ENCODE measurements around the gene PARD3B.

PARD3B gene

DNA sequence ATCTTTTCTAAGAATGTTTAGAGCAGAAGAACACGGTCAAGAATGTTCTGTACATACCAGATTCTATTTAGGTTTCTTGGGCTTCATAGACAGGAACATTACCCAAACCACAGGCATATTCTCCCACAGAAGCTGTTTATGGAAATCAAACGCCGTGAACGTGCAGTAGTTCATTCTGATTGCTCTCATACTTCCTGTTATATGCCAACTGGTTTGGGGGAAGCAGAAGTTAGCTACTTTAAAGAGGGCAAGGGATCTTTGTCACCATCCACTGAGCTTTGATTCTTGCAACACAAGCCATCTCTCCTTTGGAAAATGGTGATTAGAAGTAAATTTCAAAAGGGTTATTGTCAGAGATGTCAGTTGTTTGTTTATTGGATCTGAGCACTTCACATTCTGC is 954.8 kb downstream of the PARD3B start:
- no peak for DNase-seq
- TF ChIP-seq GATA1 (IDR thresholded peaks at IDR 0.05; ENCODE audit: low read depth, low read length) (no peak), POLR2A (IDR thresholded peaks at IDR 0.05; ENCODE audit: low read length) (no peak)

DNA sequence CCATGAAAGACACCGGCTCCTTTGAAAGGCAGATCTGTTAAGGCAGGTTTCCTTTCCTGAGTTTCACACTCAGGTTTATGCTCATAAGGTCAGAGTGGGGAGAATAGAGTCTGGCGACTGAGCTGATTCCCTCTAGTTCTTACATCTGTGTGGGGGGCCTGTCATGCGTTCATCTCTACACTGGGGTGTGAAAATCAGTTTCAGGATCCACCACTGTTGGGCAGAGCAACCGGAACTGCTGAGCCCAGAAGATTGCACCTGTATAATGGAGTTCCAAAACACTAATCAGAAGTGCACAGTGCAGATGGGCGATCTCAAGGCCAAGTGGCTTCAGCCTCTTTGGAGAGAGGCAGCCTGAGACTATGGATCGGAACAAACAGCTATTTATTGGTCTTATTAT is 955.7 kb downstream of the PARD3B start:
- no peak for TF ChIP-seq POLR2A (IDR thresholded peaks at IDR 0.05; ENCODE audit: low read length)
- TF ChIP-seq GATA1 (IDR thresholded peaks at IDR 0.05; ENCODE audit: low read depth, low read length): no peak
- DNase-seq: no peak

DNA sequence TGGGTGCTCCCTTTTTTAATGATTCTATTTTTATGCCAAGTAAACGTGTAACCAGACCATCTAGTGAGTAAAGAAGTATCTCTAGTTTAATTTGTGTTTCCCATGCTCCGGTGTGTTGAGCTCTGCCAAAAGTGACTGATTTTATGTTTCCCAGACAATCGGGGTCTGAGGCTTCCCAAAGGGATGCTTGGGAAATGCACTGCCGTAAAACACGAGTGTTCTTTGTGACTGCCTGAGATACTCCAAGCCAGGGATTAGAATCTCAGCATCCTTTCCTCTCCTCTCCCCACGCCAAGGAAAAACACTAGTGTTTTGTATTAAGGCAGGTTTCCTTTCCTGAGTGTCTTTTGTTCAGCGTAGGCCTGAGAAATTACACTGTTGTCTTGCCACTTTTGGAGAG is 956.6 kb downstream of the PARD3B start:
- no peak for TF ChIP-seq GATA1 (IDR thresholded peaks at IDR 0.05; ENCODE audit: low read depth, low read length)
- TF ChIP-seq POLR2A (IDR thresholded peaks at IDR 0.05; ENCODE audit: low read length): no peak
- no peak for DNase-seq

DNA sequence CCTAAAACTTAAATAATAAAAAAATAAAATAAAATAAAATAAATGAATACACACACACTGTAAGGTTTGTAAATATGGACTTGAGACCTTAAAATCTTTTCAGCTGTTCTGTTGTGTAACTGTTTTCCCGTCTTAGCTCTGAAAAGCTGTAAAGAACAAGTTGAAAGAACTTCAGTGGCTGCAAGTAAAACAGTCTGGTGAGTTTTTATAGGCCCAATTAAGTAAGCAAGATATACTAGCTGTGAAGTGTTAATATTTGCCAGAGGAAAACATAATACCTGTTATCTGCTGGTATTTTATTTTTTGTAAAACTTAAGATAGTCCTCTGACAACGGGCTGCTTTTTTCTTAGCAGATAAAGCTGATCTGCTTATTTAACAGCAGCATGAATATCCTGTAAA is 960.1 kb downstream of the PARD3B start:
- DNase-seq: no peak

DNA sequence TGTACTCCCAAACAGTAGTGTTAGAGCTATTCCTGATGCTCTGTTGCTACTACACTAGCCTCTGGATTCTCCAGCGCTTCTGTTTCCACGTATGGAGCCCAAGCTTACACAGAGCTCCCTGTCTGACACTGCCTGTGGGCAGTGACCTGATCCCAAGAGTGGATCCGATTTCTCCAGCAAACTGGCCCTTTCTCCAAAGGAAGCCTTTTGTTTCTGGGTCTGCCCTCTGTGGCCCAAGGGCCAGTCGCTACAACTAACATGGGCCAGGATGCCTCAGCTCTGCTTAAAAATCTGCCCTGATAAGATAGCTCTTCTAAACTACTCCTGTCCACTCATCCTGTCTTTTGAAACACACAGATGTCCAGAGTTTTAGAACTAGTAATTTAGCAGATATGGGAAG is 964.4 kb downstream of the PARD3B start:
- TF ChIP-seq POLR2A (IDR thresholded peaks at IDR 0.05; ENCODE audit: low read length) (no peak), GATA1 (IDR thresholded peaks at IDR 0.05; ENCODE audit: low read depth, low read length) (no peak)
- DNase-seq: no peak

More for the DNA sequence above, 960.1 kb downstream of the PARD3B start:
- TF ChIP-seq POLR2A (IDR thresholded peaks at IDR 0.05; ENCODE audit: low read length) (no peak), GATA1 (IDR thresholded peaks at IDR 0.05; ENCODE audit: low read depth, low read length) (no peak)

DNA sequence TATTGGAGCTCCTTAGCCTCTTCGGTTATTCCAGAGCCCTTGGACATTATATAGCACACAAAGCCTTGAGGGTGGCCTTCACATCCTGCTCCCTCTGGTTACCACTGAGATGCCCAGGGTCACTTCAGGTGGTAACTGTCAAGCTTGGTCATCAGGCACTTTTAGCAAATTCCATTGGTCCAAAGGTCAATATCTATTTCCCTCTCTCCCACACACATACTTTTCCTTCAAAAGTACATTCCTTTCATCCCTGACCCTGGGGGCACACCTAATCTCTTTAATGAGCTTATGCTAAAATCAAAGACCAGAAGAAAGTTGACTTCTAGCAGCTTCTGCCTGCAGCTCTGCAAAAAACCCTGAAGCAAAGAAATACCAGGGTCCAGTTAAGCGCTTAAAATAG is 965.1 kb downstream of the PARD3B start:
- DNase-seq: no peak
- TF ChIP-seq GATA1 (IDR thresholded peaks at IDR 0.05; ENCODE audit: low read depth, low read length) (no peak), POLR2A (IDR thresholded peaks at IDR 0.05; ENCODE audit: low read length) (no peak)

DNA sequence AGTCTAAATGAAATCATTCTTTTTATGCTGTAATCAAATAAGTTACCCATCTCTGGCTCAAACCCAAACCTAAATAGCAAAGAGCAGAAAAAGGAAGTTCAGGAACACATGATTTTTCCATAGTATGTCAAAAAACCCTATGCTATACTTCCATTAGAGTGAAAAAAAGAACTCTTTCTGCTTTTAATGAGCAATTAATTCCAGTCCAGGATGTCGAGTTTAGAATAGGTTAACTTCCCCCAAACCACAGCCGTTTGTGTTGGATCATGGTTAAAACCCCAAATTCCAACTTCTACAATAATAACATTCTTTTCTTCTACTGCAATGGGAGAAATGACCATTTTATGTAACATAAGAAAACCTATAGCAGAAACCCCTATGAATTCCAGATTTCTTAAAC is 965.9 kb downstream of the PARD3B start:
- no peak for TF ChIP-seq GATA1 (IDR thresholded peaks at IDR 0.05; ENCODE audit: low read depth, low read length)
- no peak for TF ChIP-seq POLR2A (IDR thresholded peaks at IDR 0.05; ENCODE audit: low read length)
- DNase-seq: no peak

DNA sequence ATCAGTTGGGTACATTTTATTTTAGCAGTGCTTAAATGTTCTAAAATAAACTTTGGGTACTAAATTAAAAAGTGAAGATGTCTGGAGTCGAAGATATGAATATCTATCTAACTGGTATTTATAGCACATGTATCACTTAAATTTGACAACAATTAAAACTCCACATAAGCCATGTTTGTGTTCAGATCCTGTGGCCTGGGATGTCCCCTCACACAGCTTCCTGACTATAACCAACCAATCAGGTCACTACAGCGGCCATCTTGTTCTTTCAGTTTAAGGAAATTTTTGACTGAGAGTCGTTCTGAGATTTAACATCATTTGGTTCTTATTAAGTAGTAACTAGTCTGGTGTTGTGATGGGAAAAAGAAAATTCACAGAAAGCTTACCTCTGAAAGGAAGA is 966.4 kb downstream of the PARD3B start:
- TF ChIP-seq POLR2A (IDR thresholded peaks at IDR 0.05; ENCODE audit: low read length) (no peak), GATA1 (IDR thresholded peaks at IDR 0.05; ENCODE audit: low read depth, low read length) (no peak)
- no peak for DNase-seq

DNA sequence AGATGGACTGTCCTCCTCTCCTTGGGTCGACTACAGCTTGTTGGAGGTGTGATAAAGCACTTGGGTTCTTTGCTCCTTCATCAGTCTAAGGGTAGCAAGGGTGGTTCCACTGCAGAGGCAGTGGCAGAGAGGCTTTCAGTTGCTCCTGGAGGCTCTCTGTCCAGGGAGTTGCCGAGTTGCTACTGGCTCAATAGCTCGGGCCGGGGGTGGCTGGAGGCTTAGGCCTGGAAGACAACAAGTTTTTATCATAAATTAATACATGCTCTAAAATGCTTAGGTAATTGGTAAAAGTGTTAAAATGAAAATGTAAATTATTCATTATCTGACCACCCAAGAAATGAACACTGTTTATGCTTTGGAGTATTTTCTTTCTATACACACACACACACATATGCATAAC is 975.0 kb downstream of the PARD3B start:
- TF ChIP-seq GATA1 (IDR thresholded peaks at IDR 0.05; ENCODE audit: low read depth, low read length) (no peak), POLR2A (IDR thresholded peaks at IDR 0.05; ENCODE audit: low read length) (no peak)
- DNase-seq: no peak

DNA sequence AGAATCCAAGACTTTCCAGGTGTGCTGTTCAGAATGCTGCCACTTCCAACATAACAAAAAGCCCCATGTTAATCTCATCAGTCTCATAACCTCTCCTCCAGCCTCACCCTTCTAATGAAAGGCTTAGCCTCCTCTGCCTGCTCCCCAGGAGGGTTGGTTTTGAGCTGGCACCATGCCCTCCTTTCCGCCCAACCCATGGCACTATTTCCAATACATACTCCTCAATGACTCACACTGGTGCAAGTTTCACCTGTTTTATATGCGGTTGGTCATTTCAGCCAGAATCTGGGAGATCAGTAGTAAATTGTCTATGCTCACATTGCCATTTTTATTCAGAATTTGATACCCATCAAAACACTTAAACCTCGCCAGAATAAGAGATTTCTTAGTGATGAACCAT is 979.4 kb downstream of the PARD3B start:
- no peak for DNase-seq
- TF ChIP-seq POLR2A (IDR thresholded peaks at IDR 0.05; ENCODE audit: low read length) (no peak), GATA1 (IDR thresholded peaks at IDR 0.05; ENCODE audit: low read depth, low read length) (no peak)

DNA sequence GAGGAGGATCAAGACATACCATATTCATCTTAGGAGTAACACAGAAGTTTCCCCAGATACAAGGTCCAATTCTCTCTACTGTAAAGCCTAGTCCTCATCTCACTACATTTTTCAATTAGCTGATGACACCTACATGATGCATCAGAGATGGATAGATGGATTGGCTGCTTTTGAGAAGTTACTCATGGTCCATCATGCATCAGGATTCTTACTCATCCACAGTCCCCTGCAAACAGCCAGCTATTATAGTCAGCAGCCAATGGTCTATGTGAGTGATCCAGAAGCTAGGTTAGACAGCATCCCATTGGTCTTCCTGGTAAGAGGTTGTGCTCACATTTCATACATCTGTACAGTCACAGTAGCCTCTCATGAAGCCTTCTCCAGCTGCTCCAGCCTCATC is 982.5 kb downstream of the PARD3B start:
- TF ChIP-seq POLR2A (IDR thresholded peaks at IDR 0.05; ENCODE audit: low read length) (no peak), GATA1 (IDR thresholded peaks at IDR 0.05; ENCODE audit: low read depth, low read length) (no peak)
- no peak for DNase-seq

DNA sequence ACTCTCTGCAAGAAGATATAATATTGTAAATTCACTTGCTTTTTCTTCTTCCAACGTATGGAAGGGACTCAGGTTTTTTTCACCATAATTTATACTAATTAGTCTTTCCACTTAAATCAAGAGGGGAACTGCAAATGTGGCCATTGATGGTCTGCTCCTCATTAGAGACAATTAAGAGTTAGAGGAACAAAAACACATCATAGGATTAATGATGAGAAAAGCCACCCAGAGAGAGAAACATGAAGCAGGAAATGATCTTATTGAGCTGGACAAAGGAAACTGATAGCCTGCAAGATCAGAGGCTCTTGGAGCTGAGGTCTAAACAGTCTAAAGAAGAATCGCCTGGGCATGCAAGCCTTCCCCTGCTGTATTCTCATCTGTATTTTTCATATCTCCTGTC is 985.8 kb downstream of the PARD3B start:
- no peak for DNase-seq
- TF ChIP-seq POLR2A (IDR thresholded peaks at IDR 0.05; ENCODE audit: low read length) (no peak), GATA1 (IDR thresholded peaks at IDR 0.05; ENCODE audit: low read depth, low read length) (no peak)

DNA sequence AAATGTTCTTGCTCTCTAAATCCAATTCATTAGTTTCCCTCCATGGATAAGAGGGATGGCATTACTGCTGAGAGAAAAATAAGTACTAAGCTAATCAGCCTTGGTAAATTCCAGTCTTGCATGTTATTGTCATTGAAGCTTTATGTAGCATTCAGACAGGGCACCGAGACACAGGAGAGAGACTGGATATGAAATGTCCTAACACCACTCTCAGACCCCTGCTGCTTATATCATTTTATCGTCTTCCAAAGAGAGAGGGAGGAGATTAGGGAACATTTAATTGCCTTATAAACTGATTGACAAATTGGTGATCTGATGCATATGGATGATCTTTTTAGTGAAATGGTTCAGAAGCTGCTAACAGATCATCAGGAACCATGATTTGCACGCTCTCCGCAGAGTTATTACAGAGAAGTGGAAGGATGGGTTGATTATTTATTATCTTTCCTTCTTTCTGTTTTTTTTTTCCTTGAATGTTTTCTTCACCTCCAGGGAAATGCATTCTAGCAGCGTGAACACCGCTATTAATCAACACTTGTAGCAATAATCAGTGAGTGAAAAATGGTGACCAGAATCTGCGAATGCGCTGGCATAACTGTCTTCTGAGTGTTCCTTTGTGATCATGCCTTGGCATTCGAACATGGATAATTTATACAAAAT is 986.3 kb downstream of the PARD3B start:
- TF ChIP-seq GATA1 (IDR thresholded peaks at IDR 0.05; ENCODE audit: low read depth, low read length) (no peak), POLR2A (IDR thresholded peaks at IDR 0.05; ENCODE audit: low read length) (no peak)
- DNase-seq: no peak

DNA sequence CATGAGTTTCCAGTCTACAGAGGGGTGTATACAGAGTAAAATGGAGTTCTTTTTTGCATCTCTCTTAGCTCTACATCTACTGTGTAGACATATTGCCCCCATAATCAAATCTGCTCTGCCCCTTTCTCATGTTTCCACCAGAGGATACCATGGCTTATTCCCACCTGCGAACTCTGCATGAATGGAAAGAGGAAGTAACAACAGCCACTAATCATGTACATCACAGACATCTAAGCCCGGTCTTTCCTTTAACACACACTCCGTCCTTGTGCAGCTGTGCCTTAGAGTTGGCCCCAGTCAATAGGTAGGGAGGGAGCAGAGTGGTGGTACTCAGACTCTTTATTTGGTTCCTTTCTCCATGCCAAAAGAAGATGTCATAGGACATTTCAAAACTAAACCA is 989.7 kb downstream of the PARD3B start:
- DNase-seq: no peak
- no peak for TF ChIP-seq POLR2A (IDR thresholded peaks at IDR 0.05; ENCODE audit: low read length)
- no peak for TF ChIP-seq GATA1 (IDR thresholded peaks at IDR 0.05; ENCODE audit: low read depth, low read length)

DNA sequence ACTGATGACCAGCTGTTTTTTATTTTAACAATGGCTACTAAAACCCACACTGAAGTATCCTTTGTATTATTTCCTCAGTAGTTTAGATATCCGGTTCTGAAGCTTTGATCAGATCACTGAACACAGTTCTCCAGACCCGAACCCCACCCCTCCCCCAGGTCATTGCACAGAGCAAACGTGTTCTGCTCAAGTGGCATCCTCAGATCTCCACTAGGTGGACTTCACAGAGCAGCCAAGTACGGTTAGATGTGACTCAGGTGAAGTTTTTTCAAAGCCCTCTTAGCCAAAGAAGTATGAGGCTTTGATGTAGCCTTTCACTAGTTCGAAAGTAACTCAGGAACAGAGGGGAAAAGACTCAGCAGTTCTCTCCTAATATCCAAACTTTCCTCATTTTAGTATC is 994.3 kb downstream of the PARD3B start:
- no peak for TF ChIP-seq POLR2A (IDR thresholded peaks at IDR 0.05; ENCODE audit: low read length)
- TF ChIP-seq GATA1 (IDR thresholded peaks at IDR 0.05; ENCODE audit: low read depth, low read length): no peak
- DNase-seq: no peak

DNA sequence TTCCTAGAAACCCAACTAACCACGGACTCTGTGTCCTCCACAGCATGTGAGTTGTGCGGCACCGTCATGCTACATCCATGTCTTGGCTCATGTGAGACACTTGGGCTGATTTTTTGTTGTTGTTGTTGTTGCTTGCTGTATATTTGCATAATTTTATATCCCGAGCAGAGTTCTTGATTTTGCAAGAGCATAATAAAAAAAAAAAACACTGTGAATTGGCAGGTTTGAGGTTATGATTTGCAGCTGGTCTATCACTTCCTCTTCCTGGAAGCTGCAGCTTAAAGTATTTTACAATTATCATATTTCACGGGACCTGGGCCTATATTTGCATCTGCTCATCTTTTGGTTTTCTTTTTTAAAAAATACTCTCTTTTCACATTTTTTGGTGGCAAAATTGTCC is 994.8 kb downstream of the PARD3B start:
- no peak for DNase-seq
- TF ChIP-seq GATA1 (IDR thresholded peaks at IDR 0.05; ENCODE audit: low read depth, low read length) (no peak), POLR2A (IDR thresholded peaks at IDR 0.05; ENCODE audit: low read length) (no peak)

All from erythroblast (primary cell).